ENCODE data around the gene NDFIP1.

DNA sequence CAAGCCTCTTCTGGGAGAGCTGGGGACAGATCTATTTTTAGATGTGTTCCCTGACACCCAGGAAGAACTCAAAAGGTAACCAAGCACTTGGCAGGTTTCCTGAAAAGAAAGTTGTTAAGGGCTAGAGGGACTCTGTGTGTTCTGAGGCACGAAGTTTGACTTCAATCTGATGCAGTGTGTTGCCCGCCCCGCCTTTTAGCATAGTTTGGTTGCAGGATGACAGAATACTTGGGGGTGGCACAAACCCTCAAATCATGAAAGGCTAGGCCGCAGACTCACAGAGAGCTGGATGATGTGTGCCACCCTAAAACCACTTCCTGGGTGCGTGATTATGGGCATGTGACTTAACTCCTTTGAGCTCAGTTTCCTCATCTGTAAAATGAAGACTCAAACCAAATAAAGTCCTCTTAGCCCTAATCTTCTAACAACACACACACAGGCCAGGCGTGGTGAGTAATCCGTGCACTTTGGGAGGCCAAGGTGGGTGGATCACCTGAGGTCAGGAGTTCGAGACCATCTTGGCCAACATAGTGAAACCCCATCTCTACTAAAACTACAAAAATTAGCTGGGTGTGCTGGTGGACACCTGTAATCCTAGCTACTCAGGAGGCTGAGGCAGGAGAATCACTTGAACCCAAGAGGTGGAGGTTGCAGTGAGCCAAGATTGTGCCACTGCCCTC, 12.8 kb upstream of the NDFIP1 start:
- TF ChIP-seq, protein P1, sequence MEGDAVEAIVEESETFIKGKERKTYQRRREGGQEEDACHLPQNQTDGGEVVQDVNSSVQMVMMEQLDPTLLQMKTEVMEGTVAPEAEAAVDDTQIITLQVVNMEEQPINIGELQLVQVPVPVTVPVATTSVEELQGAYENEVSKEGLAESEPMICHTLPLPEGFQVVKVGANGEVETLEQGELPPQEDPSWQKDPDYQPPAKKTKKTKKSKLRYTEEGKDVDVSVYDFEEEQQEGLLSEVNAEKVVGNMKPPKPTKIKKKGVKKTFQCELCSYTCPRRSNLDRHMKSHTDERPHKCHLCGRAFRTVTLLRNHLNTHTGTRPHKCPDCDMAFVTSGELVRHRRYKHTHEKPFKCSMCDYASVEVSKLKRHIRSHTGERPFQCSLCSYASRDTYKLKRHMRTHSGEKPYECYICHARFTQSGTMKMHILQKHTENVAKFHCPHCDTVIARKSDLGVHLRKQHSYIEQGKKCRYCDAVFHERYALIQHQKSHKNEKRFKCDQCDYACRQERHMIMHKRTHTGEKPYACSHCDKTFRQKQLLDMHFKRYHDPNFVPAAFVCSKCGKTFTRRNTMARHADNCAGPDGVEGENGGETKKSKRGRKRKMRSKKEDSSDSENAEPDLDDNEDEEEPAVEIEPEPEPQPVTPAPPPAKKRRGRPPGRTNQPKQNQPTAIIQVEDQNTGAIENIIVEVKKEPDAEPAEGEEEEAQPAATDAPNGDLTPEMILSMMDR (IDR thresholded peaks at IDR 0.05): no peak
- TF ChIP-seq EP300 (IDR thresholded peaks at IDR 0.05; ENCODE audit: low read depth) (no peak), POLR2A (IDR thresholded peaks at IDR 0.05) (no peak)

All from transverse colon (tissue), 3 donors.